HG03025 (cell line): ENCODE measurements around the gene TCIRG1.

Source experiments
- ATAC-seq: cut with Tn5 transposase; IDR thresholded peaks from one replicate; pipeline ENCODE4 v1.9.1; 2021; ENCODE audit warnings: mild to moderate bottlenecking, moderate library complexity; ENCODE audit not compliant: unreplicated experiment, low FRiP score

TCIRG1 gene

GRCh38 chr11:68016904-68017817 lies 21.7 kb upstream of the TCIRG1 start:
- ATAC-seq = no peak

- no peak for ATAC-seq
Observed at GRCh38 chr11:68017980-68018729, 20.7 kb upstream of the TCIRG1 start.

GRCh38 chr11:68018730-68019190 lies 20.1 kb upstream of the TCIRG1 start:
- ATAC-seq = no peak

GRCh38 chr11:68019486-68019885 lies 19.3 kb upstream of the TCIRG1 start:
- no peak for ATAC-seq

GRCh38 chr11:68020575-68020974 lies 18.2 kb upstream of the TCIRG1 start:
- ATAC-seq = no peak

GRCh38 chr11:68021167-68021787 lies 17.5 kb upstream of the TCIRG1 start:
- ATAC-seq = no peak

GRCh38 chr11:68022531-68022930 lies 16.3 kb upstream of the TCIRG1 start:
- no peak for ATAC-seq

GRCh38 chr11:68024508-68024907 lies 14.3 kb upstream of the TCIRG1 start:
- no peak for ATAC-seq

GRCh38 chr11:68025047-68025446 lies 13.8 kb upstream of the TCIRG1 start:
- ATAC-seq = no peak

GRCh38 chr11:68026391-68027105 lies 12.3 kb upstream of the TCIRG1 start:
- no peak for ATAC-seq

GRCh38 chr11:68027667-68028066 lies 11.2 kb upstream of the TCIRG1 start:
- no peak for ATAC-seq

GRCh38 chr11:68028802-68029545 lies 9.9 kb upstream of the TCIRG1 start:
- ATAC-seq = no peak

GRCh38 chr11:68030318-68031143 lies 8.3 kb upstream of the TCIRG1 start, which contains the start of gene NDUFS8:
Gene NDUFS8 (plus strand): TSS chr11:68030681. CDS start chr11:68032152, 1,471 bp downstream.
- peak; percentile 82 for ATAC-seq

- no peak for ATAC-seq
Observed at GRCh38 chr11:68031144-68031464, 7.7 kb upstream of the TCIRG1 start.

- ATAC-seq = no peak
Observed at GRCh38 chr11:68032003-68032402, 6.8 kb upstream of the TCIRG1 start.

GRCh38 chr11:68032997-68033707 lies 5.7 kb upstream of the TCIRG1 start:
- ATAC-seq = no peak

- no peak for ATAC-seq
Observed at GRCh38 chr11:68033708-68034045, 5.1 kb upstream of the TCIRG1 start.

GRCh38 chr11:68035266-68035876 lies 3.5 kb upstream of the TCIRG1 start:
- no peak for ATAC-seq
